ENCODE data around the gene ZMAT5. TPM values are rescaled to one million over a fixed set of nuclear protein-coding genes. Genes with fewer than 3 reads are reported as not detected.

ZMAT5 gene
- total and polyA plus RNA-seq, 9 of the 15 experiments (the other 6 are each of a cell fraction or from before 2014, with no cell fraction given) = 2.0 to 25.2 (median 11.9) TPM

GRCh38 chr22:29799217-29799680, 32.4 kb upstream of the ZMAT5 start (continued):
- 0 out of 2 replicates have a peak, but pooled peaks have one; percentile 47 for TF ChIP-seq IRF9 (tag; IDR thresholded peaks at IDR 0.05)
- peak; percentile 55; the same call in 1 of the 2 replicates for TF ChIP-seq ETV5 (CRISPR knock-in tag; IDR thresholded peaks at IDR 0.05; ENCODE audit: low read depth)
- TF ChIP-seq, protein P1, sequence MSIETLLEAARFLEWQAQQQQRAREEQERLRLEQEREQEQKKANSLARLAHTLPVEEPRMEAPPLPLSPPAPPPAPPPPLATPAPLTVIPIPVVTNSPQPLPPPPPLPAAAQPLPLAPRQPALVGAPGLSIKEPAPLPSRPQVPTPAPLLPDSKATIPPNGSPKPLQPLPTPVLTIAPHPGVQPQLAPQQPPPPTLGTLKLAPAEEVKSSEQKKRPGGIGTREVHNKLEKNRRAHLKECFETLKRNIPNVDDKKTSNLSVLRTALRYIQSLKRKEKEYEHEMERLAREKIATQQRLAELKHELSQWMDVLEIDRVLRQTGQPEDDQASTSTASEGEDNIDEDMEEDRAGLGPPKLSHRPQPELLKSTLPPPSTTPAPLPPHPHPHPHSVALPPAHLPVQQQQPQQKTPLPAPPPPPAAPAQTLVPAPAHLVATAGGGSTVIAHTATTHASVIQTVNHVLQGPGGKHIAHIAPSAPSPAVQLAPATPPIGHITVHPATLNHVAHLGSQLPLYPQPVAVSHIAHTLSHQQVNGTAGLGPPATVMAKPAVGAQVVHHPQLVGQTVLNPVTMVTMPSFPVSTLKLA (conservative IDR thresholded peaks at IDR 0.05) = 0 out of 4 replicates have a peak, but pooled peaks of 1 of the 2 experiments have one; percentile 26
- peak; percentile 88 for TF ChIP-seq SMARCE1 (IDR thresholded peaks at IDR 0.05)
- peak in 1 of 2 experiments; percentile 64; a peak in 2 of 4 replicates for TF ChIP-seq RCOR1 (IDR thresholded peaks at IDR 0.05; ENCODE audit: borderline replicate concordance in 1 of 2, low read depth in 2 of 2, low read length in 2 of 2)
- peak; percentile 79; the same call in 1 of the 2 replicates for TF ChIP-seq MTA3 (IDR thresholded peaks at IDR 0.05; ENCODE audit: borderline replicate concordance)
- TF ChIP-seq TCF3 (CRISPR knock-in tag; IDR thresholded peaks at IDR 0.05) = peak; percentile 31; the same call in 1 of the 2 replicates
- TF ChIP-seq ZNF583 (CRISPR knock-in tag; IDR thresholded peaks at IDR 0.05) = 0 out of 2 replicates have a peak, but pooled peaks have one; percentile 26
- TF ChIP-seq NRF1 (conservative IDR thresholded peaks at IDR 0.05 in 1 of 2, IDR thresholded peaks at IDR 0.05 in 1 of 2) = peak; percentile 80 to 83
- peak; percentile 48; the same call in 1 of the 2 replicates for TF ChIP-seq SPI1 (IDR thresholded peaks at IDR 0.05; ENCODE audit: borderline replicate concordance, low read depth, low read length)
- TF ChIP-seq SMAD4 (CRISPR knock-in tag; conservative IDR thresholded peaks at IDR 0.05) = peak; percentile 92
- peak; percentile 65; the same call in 1 of the 2 replicates for TF ChIP-seq HDAC2 (IDR thresholded peaks at IDR 0.05)
- peak; percentile 67; the same call in 1 of the 2 replicates for TF ChIP-seq TCF7 (IDR thresholded peaks at IDR 0.05; ENCODE audit: borderline replicate concordance)
- TF ChIP-seq RBFOX2 (IDR thresholded peaks at IDR 0.05; ENCODE audit: low read depth, low read length) = peak; percentile 53
- TF ChIP-seq NFIC (IDR thresholded peaks at IDR 0.05) = peak; percentile 70
- no peak for TF ChIP-seq FOXK1 (CRISPR knock-in tag; IDR thresholded peaks at IDR 0.05; ENCODE audit: borderline replicate concordance)
- TF ChIP-seq ZBTB9 (CRISPR knock-in tag; IDR thresholded peaks at IDR 0.05) = peak; percentile 52; the same call in 1 of the 2 replicates
- TF ChIP-seq HMGN3 (IDR thresholded peaks at IDR 0.05; ENCODE audit: borderline replicate concordance, extremely low read depth, insufficient read length, low read depth, low read length) = peak; percentile 59
- TF ChIP-seq MAFG (tag; conservative IDR thresholded peaks at IDR 0.05) = peak; percentile 96
- TF ChIP-seq JUND (IDR thresholded peaks at IDR 0.05; ENCODE audit: borderline replicate concordance, low read depth, low read length) = peak; percentile 82
- TF ChIP-seq JUND (tag; IDR thresholded peaks at IDR 0.05; ENCODE audit: borderline replicate concordance, low read depth, low read length) = peak; percentile 70; the same call in 1 of the 3 replicates
- 0 out of 2 replicates have a peak, but pooled peaks have one; percentile 28 for TF ChIP-seq ELF1 (tag; IDR thresholded peaks at IDR 0.05)
- TF ChIP-seq DACH1 (IDR thresholded peaks at IDR 0.05; ENCODE audit: partially characterized antibody) = peak; percentile 13
